K562 (cell line): ENCODE results near the gene HBP1. TPM values are rescaled to one million over a fixed set of nuclear protein-coding genes. Genes with fewer than 3 reads are reported as not detected.

Experiments
- ATAC-seq: fragments of 200-7000 bp; cut with Tn5 transposase; 3 replicates; pipeline ENCODE4 v1.9.1; 2020; ENCODE audit warnings: moderate library complexity
- BruUV-seq: library from RNA; stranded (reverse); fragments of 400-500 nt; replicated peaks from 2 replicates; lab custom pipeline; 2021; lab: Mats Ljungman, UMichigan
- CTCF ChIA-PET: fragments of 300-600 bp; formaldehyde crosslinking; extraction: SDS; loops from one replicate; lab custom pipeline; 2021; ENCODE audit warnings: low intra/inter-chr PET ratio; lab: Yijun Ruan, JAX
- POLR2A ChIA-PET: fragments of 300-600, 350-650 bp; sonication (Branson Sonifier 250); formaldehyde crosslinking; extraction: SDS; loops from one replicate; lab custom pipeline; 2021; ENCODE audit warnings: antibody characterized with exemption, inconsistent platforms; lab: Yijun Ruan, JAX
- DNase-seq, 4 experiments: peaks; one replicate each; pipeline versions ENCODE4 v3.0.0 to v3.0.0-alpha.2; 2011 to 2018; ENCODE audit warnings: low spot score in 3 of 4, mixed read lengths in 3 of 4; ENCODE audit errors: extremely low read depth in 1 of 4
- FAIRE-seq: peaks from 2 replicates; lab custom pipeline; 2011; peaks lifted over from hg19 to GRCh38; lab: Jason Lieb, UNC
- H2AFZ ChIP-seq: 2 replicates; pipeline ENCODE4 v1.6.0; 2011; ENCODE audit warnings: low read depth, low read length, control low read depth, inconsistent platforms
- H3K27ac ChIP-seq: fragments of 200-600 bp; 3 replicates; pipeline ENCODE4 v1.8.0; 2011; ENCODE audit warnings: low read depth, mild to moderate bottlenecking, control low read depth, inconsistent platforms, low read length, moderate library complexity, mixed read lengths; ENCODE audit errors: extremely low read depth
- H3K27me3 ChIP-seq, 2 experiments: fragments of 300-600 bp in 1 of 2; 2 replicates in 1 of 2; 3 replicates in 1 of 2; pipeline versions ENCODE4 v1.6.0 to v1.8.0; 2011; ENCODE audit warnings: inconsistent platforms in 2 of 2, low read length in 2 of 2, mild to moderate bottlenecking in 1 of 2, mixed read lengths in 1 of 2, moderate library complexity in 1 of 2; ENCODE audit not compliant: control insufficient read depth in 2 of 2, insufficient read depth in 2 of 2
- H3K36me3 ChIP-seq: fragments of 300-600 bp; 3 replicates; pipeline ENCODE4 v1.8.0; 2011; ENCODE audit warnings: mild to moderate bottlenecking, low read length, inconsistent platforms; ENCODE audit not compliant: control insufficient read depth, insufficient read depth
- H3K4me1 ChIP-seq, 2 experiments: fragments of 200-600 bp in 1 of 2; replicated peaks in 1 of 2; 2 replicates in 1 of 2; 3 replicates in 1 of 2; pipeline versions ENCODE4 v1.5.1 to v1.8.0; 2011; ENCODE audit warnings: inconsistent platforms in 2 of 2, low read length in 2 of 2, mild to moderate bottlenecking in 1 of 2, mixed read lengths in 1 of 2, moderate library complexity in 1 of 2; ENCODE audit not compliant: control insufficient read depth in 2 of 2, insufficient read depth in 2 of 2
- H3K4me2 ChIP-seq: 2 replicates; pipeline ENCODE4 v1.6.1; 2011; ENCODE audit warnings: low read length, control low read depth, inconsistent platforms, mixed read lengths; ENCODE audit not compliant: insufficient read depth
- H3K4me3 ChIP-seq: fragments of 200-600 bp; sonication (generic), shearing (Covaris generic); 2 replicates; pipeline ENCODE4 v1.5.1; 2016; ENCODE audit warnings: control low read depth, inconsistent platforms
- H3K79me2 ChIP-seq: fragments of 200-600 bp; 3 replicates; pipeline ENCODE4 v1.8.0; 2011; ENCODE audit warnings: low read length, inconsistent platforms; ENCODE audit not compliant: control insufficient read depth, insufficient read depth
- H3K9ac ChIP-seq, 2 experiments: 2 replicates each; pipeline versions ENCODE4 v1.6.0 to v1.6.1; 2011; ENCODE audit warnings: low read depth in 2 of 2, low read length in 2 of 2, control low read depth in 1 of 2, inconsistent platforms in 1 of 2, mild to moderate bottlenecking in 1 of 2, mixed read lengths in 1 of 2; ENCODE audit not compliant: insufficient read depth in 1 of 2
- H3K9me1 ChIP-seq: one replicate; pipeline ENCODE4 v1.6.0; 2011; ENCODE audit warnings: inconsistent platforms, mild to moderate bottlenecking, low read length, moderate library complexity; ENCODE audit not compliant: control insufficient read depth, insufficient read depth
- H3K9me3 ChIP-seq: replicated peaks from 2 replicates; pipeline ENCODE4 v1.5.1; 2011; ENCODE audit warnings: low read depth, low read length, inconsistent platforms; ENCODE audit not compliant: control insufficient read depth, insufficient read depth
- H4K20me1 ChIP-seq: replicated peaks from 2 replicates; pipeline ENCODE4 v1.6.1; 2011; ENCODE audit warnings: low read length, inconsistent platforms, mixed read lengths; ENCODE audit not compliant: control insufficient read depth, insufficient read depth
- LARP7 ChIP-seq: fragments of 450-650 bp; IDR thresholded peaks from 2 replicates; pipeline ENCODE4 v1.6.1; 2016
- STAG1 ChIP-seq: sonication (generic); formaldehyde crosslinking; IDR thresholded peaks from 2 replicates; pipeline ENCODE4 v1.5.0; 2020; ENCODE audit warnings: missing genetic modification reagents, borderline replicate concordance
- ZNF121 ChIP-seq: sonication (generic); formaldehyde crosslinking; conservative IDR thresholded peaks from 2 replicates; pipeline ENCODE4 v1.8.0; 2022; ENCODE audit warnings: missing genetic modification reagents
- ZNF445 ChIP-seq: fragments of 250-450 bp; sonication (Bioruptor Pico); IDR thresholded peaks from 2 replicates; pipeline ENCODE4 v1.4.0; 2020; ENCODE audit warnings: low read depth, mild to moderate bottlenecking, moderate library complexity
- ZNF644 ChIP-seq: fragments of 200-800 bp; sonication (Bioruptor generic); IDR thresholded peaks from 2 replicates; pipeline ENCODE4 v1.6.1; 2016; ENCODE audit warnings: low read depth, missing genetic modification characterization, missing compliant biosample characterization
- ZNF785 ChIP-seq: fragments of 250-450 bp; sonication (Bioruptor Pico); IDR thresholded peaks from 2 replicates; pipeline ENCODE4 v1.4.0; 2020; ENCODE audit warnings: mild to moderate bottlenecking
- WGBS: fragments of 100-300 bp; shearing (Covaris generic); methylation state at CpG from one replicate; pipeline ENCODE4 v1.1.6; 2016; ENCODE audit warnings: low coverage, mixed read lengths; ENCODE audit not compliant: insufficient coverage; ENCODE audit errors: missing lambda C conversion rate; 5-methylcytosine and 5-hydroxymethylcytosine counted together
- in situ Hi-C: fragments of 300-500 bp; cut with MboI; formaldehyde crosslinking; loops from 4 replicates; pipeline ENCODE4 v1.15.0; 2018; ENCODE audit warnings: inconsistent platforms, mixed read lengths
- intact Hi-C: fragments of 100-400 bp; cut with micrococcal nuclease; formaldehyde crosslinking; loops from 2 replicates; pipeline ENCODE4 v1.14.2; 2022
- polyA plus RNA-seq, 8 experiments: library from polyadenylated mRNA; depleted of rRNA in 4 of 8; stranded (reverse) in 5 of 8; unstranded in 3 of 8; fragments of >200 nt; fragmentation: Nextera tagmentation in 2 of 8; fragmentation: Illumina TruSeq in 1 of 8; extraction: Ambion mirVana in 2 of 8; extraction: Trizol in 1 of 8; gene quantifications; 2 replicates each; pipeline versions ENCODE4 v1.2.1 to v1.2.3, GENCODE V29; 2011 to 2014; ENCODE audit warnings: inconsistent platforms in 1 of 8, missing spikeins in 1 of 8
- total RNA-seq, 7 experiments: library from RNA; depleted of rRNA in 6 of 7; stranded (reverse); fragments of >200 nt in 6 of 7; fragmentation: Illumina TruSeq in 2 of 7; extraction: Trizol in 2 of 7; gene quantifications; 2 replicates each; pipeline versions ENCODE4 v1.2.1 to v1.2.3, GENCODE V29; 2011 to 2021; ENCODE audit warnings: low replicate concordance in 1 of 7
- TF ChIP-seq, protein P1 (sequence below), 2 experiments: fragments of 150-350 bp in 1 of 2; IDR thresholded peaks; 2 replicates each; pipeline ENCODE4 v1.6.1; 2012 to 2016; ENCODE audit warnings: low read depth in 2 of 2, low read length in 2 of 2, mild to moderate bottlenecking in 1 of 2, moderate library complexity in 1 of 2

HBP1 gene
- total and polyA plus RNA-seq, 9 of the 15 experiments (the other 6 are each of a cell fraction or from before 2014, with no cell fraction given), result 18.7 to 59.9 (median 27.0) TPM

DNA sequence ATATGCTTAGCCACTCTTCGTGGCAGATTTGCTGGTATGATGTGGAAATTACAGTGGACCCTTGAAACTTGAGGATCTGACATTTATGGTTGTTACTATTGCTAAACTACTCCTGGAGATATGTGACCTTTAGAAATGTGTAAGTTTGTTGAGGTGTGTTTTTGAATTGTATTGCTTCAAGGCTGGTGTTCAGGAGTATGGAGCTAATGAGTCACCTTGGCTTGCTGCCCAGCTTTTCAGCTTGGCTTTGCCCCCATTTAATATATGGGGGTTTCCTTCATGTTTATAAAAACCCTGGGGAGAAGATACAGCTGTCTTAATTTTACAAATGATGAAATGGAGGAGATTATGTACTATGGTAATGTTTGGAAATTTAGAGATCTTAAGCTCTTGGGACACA is 11.6 kb downstream of the HBP1 start (continued):
- TF ChIP-seq, protein P1, sequence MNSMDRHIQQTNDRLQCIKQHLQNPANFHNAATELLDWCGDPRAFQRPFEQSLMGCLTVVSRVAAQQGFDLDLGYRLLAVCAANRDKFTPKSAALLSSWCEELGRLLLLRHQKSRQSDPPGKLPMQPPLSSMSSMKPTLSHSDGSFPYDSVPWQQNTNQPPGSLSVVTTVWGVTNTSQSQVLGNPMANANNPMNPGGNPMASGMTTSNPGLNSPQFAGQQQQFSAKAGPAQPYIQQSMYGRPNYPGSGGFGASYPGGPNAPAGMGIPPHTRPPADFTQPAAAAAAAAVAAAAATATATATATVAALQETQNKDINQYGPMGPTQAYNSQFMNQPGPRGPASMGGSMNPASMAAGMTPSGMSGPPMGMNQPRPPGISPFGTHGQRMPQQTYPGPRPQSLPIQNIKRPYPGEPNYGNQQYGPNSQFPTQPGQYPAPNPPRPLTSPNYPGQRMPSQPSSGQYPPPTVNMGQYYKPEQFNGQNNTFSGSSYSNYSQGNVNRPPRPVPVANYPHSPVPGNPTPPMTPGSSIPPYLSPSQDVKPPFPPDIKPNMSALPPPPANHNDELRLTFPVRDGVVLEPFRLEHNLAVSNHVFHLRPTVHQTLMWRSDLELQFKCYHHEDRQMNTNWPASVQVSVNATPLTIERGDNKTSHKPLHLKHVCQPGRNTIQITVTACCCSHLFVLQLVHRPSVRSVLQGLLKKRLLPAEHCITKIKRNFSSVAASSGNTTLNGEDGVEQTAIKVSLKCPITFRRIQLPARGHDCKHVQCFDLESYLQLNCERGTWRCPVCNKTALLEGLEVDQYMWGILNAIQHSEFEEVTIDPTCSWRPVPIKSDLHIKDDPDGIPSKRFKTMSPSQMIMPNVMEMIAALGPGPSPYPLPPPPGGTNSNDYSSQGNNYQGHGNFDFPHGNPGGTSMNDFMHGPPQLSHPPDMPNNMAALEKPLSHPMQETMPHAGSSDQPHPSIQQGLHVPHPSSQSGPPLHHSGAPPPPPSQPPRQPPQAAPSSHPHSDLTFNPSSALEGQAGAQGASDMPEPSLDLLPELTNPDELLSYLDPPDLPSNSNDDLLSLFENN (IDR thresholded peaks at IDR 0.05; ENCODE audit: low read depth in 2 of 2, low read length in 2 of 2), result no peak
- TF ChIP-seq ZNF644, result no peak
- TF ChIP-seq STAG1, result no peak

DNA sequence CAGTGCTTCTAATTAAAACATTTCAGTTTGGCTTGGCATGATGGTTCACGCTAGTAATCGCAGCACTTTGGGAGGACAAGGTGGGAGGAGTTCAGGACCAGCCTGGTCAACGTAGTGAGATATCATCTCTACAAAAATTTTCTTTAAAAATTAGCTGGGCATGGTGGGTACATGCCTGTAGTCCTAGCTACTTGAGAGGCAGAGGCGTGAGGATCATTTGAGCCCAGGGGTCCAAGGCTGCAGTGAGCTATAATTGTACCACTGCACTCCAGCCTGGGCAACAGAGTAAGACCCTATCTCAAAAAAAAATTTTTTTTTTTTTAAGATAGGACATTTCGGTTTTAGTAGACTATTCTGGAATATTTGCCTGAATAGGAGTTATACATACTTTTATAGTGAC is 12.4 kb downstream of the HBP1 start:
- ATAC-seq, result no peak
- intact Hi-C loops (no loop called here), in situ Hi-C loops (no loop called here)
- H3K4me1 ChIP-seq, result peaks cover 0 to 5% of the 10 kb centered on the region in 2 experiments; a peak in 2 of 5 replicates
- H3K79me2 ChIP-seq, result peaks cover 19% of the 10 kb centered on the region; the same call in 2 of the 3 replicates
- H2AFZ ChIP-seq, result no peak overlapping the region
- no peak overlapping the region for H3K4me2 ChIP-seq
- DNase-seq, result no peak
- H3K9me3 ChIP-seq, result no peaks in the 10 kb centered on the region
- BruUV-seq, result no TSS peak
- H3K9me1 ChIP-seq, result no peaks in the 10 kb centered on the region
- TF ChIP-seq ZNF445 (CRISPR knock-in tag) (no peak), ZNF121 (CRISPR knock-in tag) (peak; percentile 60), LARP7 (no peak), ZNF785 (CRISPR knock-in tag) (no peak)
- H3K36me3 ChIP-seq, result peaks cover 45% of the 10 kb centered on the region
- H3K9ac ChIP-seq, result no peak overlapping the region
- no peak overlapping the region for H3K4me3 ChIP-seq
- H4K20me1 ChIP-seq, result no peaks in the 10 kb centered on the region
- no peak overlapping the region; the same call in 2 of the 3 replicates for H3K27ac ChIP-seq
- 76% methylated on average over 5 of the region's 5 CpGs for WGBS
- FAIRE-seq, result no peak
- POLR2A ChIA-PET, result interaction anchor here (0.6 to 3.8 kb wide), 7 partner anchors 8 to 399 kb away, joined by 3 to 35 read pairs (median 6); partner anchors contain the start of genes BCAP29 and HBP1
- no peaks in the 10 kb centered on the region for H3K27me3 ChIP-seq
- CTCF ChIA-PET, result no interaction called here
